Mucosa of stomach (tissue), 1 donor: Measurements from ENCODE around the gene ZNF18.

Experiments used
- H3K27me3 ChIP-seq: one replicate; pipeline ENCODE4 v1.7.0; 2013; ENCODE audit warnings: mild to moderate bottlenecking, low read length; ENCODE audit not compliant: control insufficient read depth, insufficient read depth
- H3K36me3 ChIP-seq: one replicate; pipeline ENCODE4 v1.7.0; 2013; ENCODE audit warnings: low read length; ENCODE audit not compliant: control insufficient read depth, insufficient read depth
- H3K4me1 ChIP-seq: one replicate; pipeline ENCODE4 v1.7.0; 2013; ENCODE audit warnings: mild to moderate bottlenecking, low read length; ENCODE audit not compliant: control insufficient read depth, insufficient read depth
- H3K4me3 ChIP-seq: one replicate; pipeline ENCODE4 v1.7.0; 2013; ENCODE audit warnings: low read length
- H3K9ac ChIP-seq: one replicate; pipeline ENCODE4 v1.7.0; 2013; ENCODE audit warnings: mild to moderate bottlenecking, low read length, moderate library complexity
- H3K9me3 ChIP-seq: one replicate; pipeline ENCODE4 v1.7.0; 2013; ENCODE audit warnings: mild to moderate bottlenecking, low read length, moderate library complexity; ENCODE audit not compliant: control insufficient read depth
- donor health status: Pancreatic carcinoma.

ZNF18 gene

GRCh38 chr17:12021623-12022140, 24.4 kb upstream of the ZNF18 start:
- Histone ChIP-seq H3K27me3 (peaks cover 6% of the 10 kb centered on the region), H3K36me3 (no peaks in the 10 kb centered on the region), H3K9ac (peak overlapping the region; percentile 88), H3K9me3 (no peaks in the 10 kb centered on the region), H3K4me1 (peaks cover 4% of the 10 kb centered on the region), H3K4me3 (no peak overlapping the region)

GRCh38 chr17:12020642-12021622, 23.7 kb upstream of the ZNF18 start, which contains the start of gene MAP2K4:
Gene MAP2K4, plus strand, starts transcription at chr17:12020877. Its CDS starts 10 bp downstream, at chr17:12020887.
- Histone ChIP-seq H3K36me3 (no peaks in the 10 kb centered on the region), H3K27me3 (peaks cover 6% of the 10 kb centered on the region), H3K9me3 (no peaks in the 10 kb centered on the region), H3K9ac (peak within 1 kb of the TSS; percentile 88), H3K4me3 (no peak within 1 kb of the TSS), H3K4me1 (peaks cover 4% of the 10 kb centered on the region)

- Histone ChIP-seq H3K27me3 (no peaks in the 10 kb centered on the region), H3K36me3 (no peaks in the 10 kb centered on the region), H3K4me1 (no peaks in the 10 kb centered on the region), H3K9me3 (no peaks in the 10 kb centered on the region), H3K9ac (no peak overlapping the region), H3K4me3 (no peak overlapping the region)
Observed at GRCh38 chr17:12007466-12007865, 10.2 kb upstream of the ZNF18 start.

- no peak overlapping the region for H3K4me3 ChIP-seq
- H3K27me3 ChIP-seq: no peaks in the 10 kb centered on the region
- no peaks in the 10 kb centered on the region for H3K4me1 ChIP-seq
- H3K9ac ChIP-seq: no peak overlapping the region
- no peaks in the 10 kb centered on the region for H3K36me3 ChIP-seq
- H3K9me3 ChIP-seq: no peaks in the 10 kb centered on the region
Observed at GRCh38 chr17:11999696-12000095, 2.4 kb upstream of the ZNF18 start.

- peak overlapping the region; percentile 97 for H3K4me3 ChIP-seq
- H3K36me3 ChIP-seq: no peaks in the 10 kb centered on the region
- no peaks in the 10 kb centered on the region for H3K27me3 ChIP-seq
- peak overlapping the region; percentile 91 for H3K9ac ChIP-seq
- no peaks in the 10 kb centered on the region for H3K4me1 ChIP-seq
- H3K9me3 ChIP-seq: no peaks in the 10 kb centered on the region
Observed at GRCh38 chr17:11997972-11998233, 628 bp upstream of the ZNF18 start.

GRCh38 chr17:11996722-11997146, 541 bp downstream of the ZNF18 start:
- Histone ChIP-seq H3K9ac (peak overlapping the region; percentile 91), H3K36me3 (no peaks in the 10 kb centered on the region), H3K4me1 (no peaks in the 10 kb centered on the region), H3K27me3 (no peaks in the 10 kb centered on the region), H3K4me3 (peak overlapping the region; percentile 97), H3K9me3 (no peaks in the 10 kb centered on the region)

- no peak overlapping the region for H3K4me3 ChIP-seq
- no peak overlapping the region for H3K9ac ChIP-seq
- no peaks in the 10 kb centered on the region for H3K36me3 ChIP-seq
- no peaks in the 10 kb centered on the region for H3K9me3 ChIP-seq
- H3K27me3 ChIP-seq: no peaks in the 10 kb centered on the region
- no peaks in the 10 kb centered on the region for H3K4me1 ChIP-seq
Observed at GRCh38 chr17:11991461-11991860, 5.8 kb downstream of the ZNF18 start.

GRCh38 chr17:11990363-11990983, 6.8 kb downstream of the ZNF18 start:
- H3K27me3 ChIP-seq: no peaks in the 10 kb centered on the region
- H3K36me3 ChIP-seq: no peaks in the 10 kb centered on the region
- no peak overlapping the region for H3K9ac ChIP-seq

GRCh38 chr17:11986942-11987329, 10.3 kb downstream of the ZNF18 start:
- no peaks in the 10 kb centered on the region for H3K9me3 ChIP-seq
- no peak overlapping the region for H3K4me3 ChIP-seq
- H3K36me3 ChIP-seq: no peaks in the 10 kb centered on the region
- no peak overlapping the region for H3K9ac ChIP-seq
- H3K4me1 ChIP-seq: no peaks in the 10 kb centered on the region
- H3K27me3 ChIP-seq: no peaks in the 10 kb centered on the region

More at GRCh38 chr17:11990363-11990983, 6.8 kb downstream of the ZNF18 start:
- no peaks in the 10 kb centered on the region for H3K9me3 ChIP-seq
- H3K4me3 ChIP-seq: no peak overlapping the region
- no peaks in the 10 kb centered on the region for H3K4me1 ChIP-seq

- H3K36me3 ChIP-seq: no peaks in the 10 kb centered on the region
- H3K4me3 ChIP-seq: no peak overlapping the region
- H3K9me3 ChIP-seq: no peaks in the 10 kb centered on the region
- H3K9ac ChIP-seq: no peak overlapping the region
- H3K4me1 ChIP-seq: no peaks in the 10 kb centered on the region
- H3K27me3 ChIP-seq: no peaks in the 10 kb centered on the region
Observed at GRCh38 chr17:11986179-11986941, 10.9 kb downstream of the ZNF18 start.

- H3K9ac ChIP-seq: no peak overlapping the region
- no peaks in the 10 kb centered on the region for H3K27me3 ChIP-seq
- H3K4me1 ChIP-seq: no peaks in the 10 kb centered on the region
- H3K36me3 ChIP-seq: no peaks in the 10 kb centered on the region
- no peak overlapping the region for H3K4me3 ChIP-seq
- no peaks in the 10 kb centered on the region for H3K9me3 ChIP-seq
Observed at GRCh38 chr17:11981862-11982261, 15.4 kb downstream of the ZNF18 start.

- Histone ChIP-seq H3K9ac (no peak overlapping the region), H3K27me3 (no peaks in the 10 kb centered on the region), H3K9me3 (no peaks in the 10 kb centered on the region), H3K36me3 (no peaks in the 10 kb centered on the region), H3K4me1 (no peaks in the 10 kb centered on the region), H3K4me3 (no peak overlapping the region)
Observed at GRCh38 chr17:11980813-11981212, 16.5 kb downstream of the ZNF18 start.
